Astrocyte (in vitro differentiated cells and primary cell): ENCODE measurements around the gene IKZF5.

Source experiments
- CTCF ChIP-seq: IDR thresholded peaks from 2 replicates; pipeline ENCODE4 v1.5.1; 2011; ENCODE audit warnings: low read depth, mild to moderate bottlenecking, inconsistent platforms, low read length, moderate library complexity; ENCODE audit not compliant: insufficient read depth
- EZH2 ChIP-seq: IDR thresholded peaks from 2 replicates; pipeline ENCODE4 v1.6.1; 2012; ENCODE audit warnings: mild to moderate bottlenecking, low read length, inconsistent platforms; ENCODE audit not compliant: insufficient read depth

GRCh38 chr10:123019264-123019663, 10.7 kb upstream of the IKZF5 start:
- no peak for TF ChIP-seq EZH2
- no peak for TF ChIP-seq CTCF
